Measurements from ENCODE around the gene ZNF202.

Gene ZNF202

GRCh38 chr11:123681030-123681429, 60.4 kb downstream of the ZNF202 start:
- peak; percentile 4 for DNase-seq

GRCh38 chr11:123678246-123678645, 63.2 kb downstream of the ZNF202 start:
- no peak for DNase-seq

- no peak for DNase-seq
These were observed 64.0 kb downstream of the ZNF202 start for GRCh38 chr11:123677510-123677909.

- DNase-seq: no peak
These were observed 67.2 kb downstream of the ZNF202 start for GRCh38 chr11:123674297-123674696.

Data from stimulated activated CD4-positive, alpha-beta T cell treated with anti-CD3 and anti-CD28 coated beads, Interleukin-4, amount 100 ng/mL, for 24 hours (primary cell).